PC-9 (cell line): Measurements from ENCODE around the gene PRPSAP2. TPM values are rescaled to one million over a fixed set of nuclear protein-coding genes. Genes with fewer than 3 reads are reported as not detected.
"Not testable (repeated sequence)": the region's sequence is repeated elsewhere in the genome, so short reads cannot be mapped to it uniquely, and the experiment has no call there.

Source experiments
- BruUV-seq: library from RNA; stranded (reverse); fragments of 400-500 nt; replicated peaks from 2 replicates; lab custom pipeline; 2021; lab: Mats Ljungman, UMichigan
- CTCF ChIA-PET: fragments of 300-600 bp; sonication (Branson Sonifier 250); formaldehyde crosslinking; loops from one replicate; lab custom pipeline; 2022; ENCODE audit warnings: antibody characterized with exemption; lab: Charles Lee
- POLR2A ChIA-PET: fragments of 300-600 bp; sonication (Branson Sonifier 250); formaldehyde crosslinking; loops from one replicate; lab custom pipeline; 2022; ENCODE audit warnings: antibody characterized with exemption; ENCODE audit not compliant: unreplicated experiment; lab: Charles Lee
- DNase-seq, 2 experiments: peaks; one replicate each; pipeline versions ENCODE4 v3.0.0 to v3.0.0-alpha.2; 2015 to 2022; ENCODE audit warnings: mixed read lengths in 1 of 2
- H2AFZ ChIP-seq: fragments of 200-600 bp; sonication (generic); 2 replicates; pipeline ENCODE4 v1.8.1; 2017; ENCODE audit warnings: antibody characterized with exemption
- H3F3A ChIP-seq: fragments of 200-600 bp; sonication (generic); 2 replicates; pipeline ENCODE4 v1.8.1; 2017; ENCODE audit warnings: antibody characterized with exemption, mild to moderate bottlenecking, low read depth; ENCODE audit not compliant: insufficient read depth
- H3K27ac ChIP-seq: fragments of 200-600 bp; sonication (generic); 2 replicates; pipeline ENCODE4 v1.6.1; 2016; ENCODE audit warnings: mixed run types
- H3K27me3 ChIP-seq: fragments of 200-600 bp; sonication (generic); 2 replicates; pipeline ENCODE4 v1.6.1; 2016; ENCODE audit warnings: low read depth, mixed run types; ENCODE audit not compliant: insufficient read depth
- H3K36me3 ChIP-seq: fragments of 200-600 bp; sonication (generic); 2 replicates; pipeline ENCODE4 v1.6.1; 2016; ENCODE audit warnings: low read depth, mixed run types
- H3K4me1 ChIP-seq: fragments of 200-600 bp; sonication (generic); replicated peaks from 2 replicates; pipeline ENCODE4 v1.6.1; 2016; ENCODE audit warnings: mixed run types; ENCODE audit not compliant: insufficient read depth
- H3K4me2 ChIP-seq: fragments of 200-600 bp; sonication (generic); 2 replicates; pipeline ENCODE4 v1.6.1; 2017; ENCODE audit warnings: mixed run types
- H3K4me3 ChIP-seq: fragments of 200-600 bp; sonication (generic); 2 replicates; pipeline ENCODE4 v1.6.1; 2016; ENCODE audit warnings: mixed run types
- H3K79me2 ChIP-seq: fragments of 200-600 bp; sonication (generic); 2 replicates; pipeline ENCODE4 v1.6.1; 2017; ENCODE audit warnings: low read depth, mixed run types
- H3K9me2 ChIP-seq: fragments of 200-600 bp; sonication (generic); 2 replicates; pipeline ENCODE4 v1.8.1; 2017; ENCODE audit warnings: mild to moderate bottlenecking; ENCODE audit not compliant: insufficient read depth
- H3K9me3 ChIP-seq: fragments of 200-600 bp; sonication (generic); 2 replicates; pipeline ENCODE4 v1.8.1; 2016; ENCODE audit warnings: low read depth; ENCODE audit not compliant: insufficient read depth
- H4K20me1 ChIP-seq: fragments of 200-600 bp; sonication (generic); 2 replicates; pipeline ENCODE4 v1.8.1; 2017; ENCODE audit not compliant: insufficient read depth
- EZH2 ChIP-seq: fragments of 200-600 bp; sonication (generic); IDR thresholded peaks from 2 replicates; pipeline ENCODE4 v1.8.0; 2017; ENCODE audit warnings: antibody characterized with exemption, low read depth
- intact Hi-C: fragments of 100-400 bp; cut with micrococcal nuclease; formaldehyde crosslinking; loops from one replicate; pipeline ENCODE4 v1.10.0; 2022; ENCODE audit not compliant: unreplicated experiment
- total RNA-seq: library from RNA; stranded (reverse); gene quantifications from 2 replicates; pipeline ENCODE4 v1.2.3, GENCODE V29; 2021
- TF ChIP-seq, protein P1 (sequence below): fragments of 200-600 bp; sonication (generic); conservative IDR thresholded peaks from 2 replicates; pipeline ENCODE4 v1.6.1; 2017; ENCODE audit warnings: mixed run types, antibody characterized with exemption, mild to moderate bottlenecking, moderate library complexity

Gene PRPSAP2
- total RNA-seq, 1 experiment from 2014 or later, result 50.0 TPM

DNA sequence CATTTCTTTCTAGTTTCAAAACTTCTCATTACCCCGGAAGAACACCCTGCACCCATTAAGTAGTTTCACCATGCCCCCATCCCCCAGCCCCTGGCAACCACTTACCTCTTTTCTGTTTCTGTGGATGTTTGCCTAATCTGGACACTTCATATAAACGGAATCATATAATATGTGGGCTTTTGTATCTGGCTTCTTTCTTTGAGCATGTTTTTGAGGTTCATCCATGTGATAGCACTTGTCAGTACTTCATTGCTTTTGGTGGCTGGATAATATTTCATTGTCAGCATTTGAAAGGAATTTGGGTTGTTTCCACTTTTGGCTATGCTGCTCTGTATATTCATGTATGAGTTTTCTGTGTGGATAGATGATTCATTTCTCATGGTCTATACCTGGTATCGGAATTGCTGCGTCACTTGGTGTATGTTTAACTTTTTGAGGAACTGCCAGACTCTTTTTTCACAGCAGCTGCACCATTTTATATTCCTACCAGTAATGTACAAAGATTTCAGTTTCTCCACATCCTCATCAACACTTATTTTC lies 64.1 kb downstream of the PRPSAP2 start:
- Histone ChIP-seq H3K9me3 (no peaks in the 10 kb centered on the region), H3K27ac (no peak overlapping the region)
- no TSS peak for BruUV-seq

DNA sequence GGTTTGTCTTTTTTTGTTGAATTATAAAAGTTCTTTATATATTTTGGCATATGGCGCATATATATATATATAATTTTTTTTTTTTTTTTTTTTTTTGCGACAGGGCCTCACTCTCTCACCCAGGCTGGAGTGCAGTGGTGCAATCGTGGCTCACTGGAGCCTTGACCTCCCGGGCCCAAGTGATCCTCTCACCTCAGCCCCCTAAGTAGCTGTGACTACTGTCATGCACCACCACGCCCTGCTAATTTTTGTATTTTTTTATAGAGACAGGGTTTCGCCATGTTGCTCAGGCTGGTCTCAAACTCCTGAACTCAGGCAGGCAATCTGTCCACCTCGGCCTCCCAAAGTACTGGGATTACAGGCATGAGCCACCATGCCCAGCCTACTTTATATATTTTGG lies 64.7 kb downstream of the PRPSAP2 start:
- DNase-seq, CTCF ChIA-PET, H3K4me2 ChIP-seq, H3F3A ChIP-seq, H2AFZ ChIP-seq, POLR2A ChIA-PET, H3K4me3 ChIP-seq, H4K20me1 ChIP-seq, H3K9me2 ChIP-seq, H3K27me3 ChIP-seq, H3K9me3 ChIP-seq, H3K27ac ChIP-seq, H3K79me2 ChIP-seq, BruUV-seq, intact Hi-C loops: not testable (repeated sequence)
- Histone ChIP-seq H3K36me3 (peaks cover 12% of the 10 kb centered on the region), H3K4me1 (peaks cover 15% of the 10 kb centered on the region)

More for the DNA sequence above, 64.1 kb downstream of the PRPSAP2 start:
- no peaks in the 10 kb centered on the region; the same call in 1 of the 2 replicates for H3K79me2 ChIP-seq
- no peak for DNase-seq
- H3K4me1 ChIP-seq, result peaks cover 15% of the 10 kb centered on the region
- no peak for TF ChIP-seq EZH2
- TF ChIP-seq, protein P1, sequence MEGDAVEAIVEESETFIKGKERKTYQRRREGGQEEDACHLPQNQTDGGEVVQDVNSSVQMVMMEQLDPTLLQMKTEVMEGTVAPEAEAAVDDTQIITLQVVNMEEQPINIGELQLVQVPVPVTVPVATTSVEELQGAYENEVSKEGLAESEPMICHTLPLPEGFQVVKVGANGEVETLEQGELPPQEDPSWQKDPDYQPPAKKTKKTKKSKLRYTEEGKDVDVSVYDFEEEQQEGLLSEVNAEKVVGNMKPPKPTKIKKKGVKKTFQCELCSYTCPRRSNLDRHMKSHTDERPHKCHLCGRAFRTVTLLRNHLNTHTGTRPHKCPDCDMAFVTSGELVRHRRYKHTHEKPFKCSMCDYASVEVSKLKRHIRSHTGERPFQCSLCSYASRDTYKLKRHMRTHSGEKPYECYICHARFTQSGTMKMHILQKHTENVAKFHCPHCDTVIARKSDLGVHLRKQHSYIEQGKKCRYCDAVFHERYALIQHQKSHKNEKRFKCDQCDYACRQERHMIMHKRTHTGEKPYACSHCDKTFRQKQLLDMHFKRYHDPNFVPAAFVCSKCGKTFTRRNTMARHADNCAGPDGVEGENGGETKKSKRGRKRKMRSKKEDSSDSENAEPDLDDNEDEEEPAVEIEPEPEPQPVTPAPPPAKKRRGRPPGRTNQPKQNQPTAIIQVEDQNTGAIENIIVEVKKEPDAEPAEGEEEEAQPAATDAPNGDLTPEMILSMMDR, result no peak
- peaks cover 3% of the 10 kb centered on the region; the same call in 1 of the 2 replicates for H4K20me1 ChIP-seq
- CTCF ChIA-PET, result no interaction called here
- POLR2A ChIA-PET, result no interaction called here
- no peak overlapping the region for H3K4me2 ChIP-seq
- no peak overlapping the region for H2AFZ ChIP-seq
- H3K4me3 ChIP-seq, result no peak overlapping the region
- no peaks in the 10 kb centered on the region for H3K9me2 ChIP-seq
- H3K27me3 ChIP-seq, result no peaks in the 10 kb centered on the region
- intact Hi-C loops, result no loop called here
- H3K36me3 ChIP-seq, result peaks cover 11% of the 10 kb centered on the region
- H3F3A ChIP-seq, result peaks cover 4% of the 10 kb centered on the region

DNA sequence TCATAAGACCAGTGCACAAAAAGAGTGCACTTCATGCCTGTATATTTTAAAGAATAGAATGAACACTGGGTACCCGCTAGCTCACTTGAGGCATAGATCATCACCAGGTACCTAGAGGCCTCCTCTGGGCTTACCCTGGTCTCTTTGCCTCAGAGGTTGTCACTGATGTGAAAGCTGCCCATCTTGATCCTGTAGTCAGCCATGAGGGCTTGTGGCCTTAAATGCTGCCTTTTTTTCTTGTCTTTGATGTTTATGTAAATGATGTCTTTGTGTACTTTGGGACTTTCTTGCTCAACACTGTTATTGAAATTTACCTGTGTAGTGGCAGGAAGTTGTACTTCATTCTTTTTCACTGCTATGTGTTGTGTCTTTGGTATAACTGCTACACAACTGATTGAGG lies 67.3 kb downstream of the PRPSAP2 start:
- Histone ChIP-seq H3K9me3 (no peaks in the 10 kb centered on the region), H3K27me3 (no peaks in the 10 kb centered on the region), H3K4me3 (no peak overlapping the region), H4K20me1 (peaks cover 3% of the 10 kb centered on the region; the same call in 1 of the 2 replicates), H3F3A (peaks cover 4% of the 10 kb centered on the region; the same call in 1 of the 2 replicates), H3K79me2 (no peaks in the 10 kb centered on the region; the same call in 1 of the 2 replicates), H3K4me2 (no peak overlapping the region), H3K9me2 (no peaks in the 10 kb centered on the region), H3K36me3 (peaks cover 20% of the 10 kb centered on the region), H2AFZ (no peak overlapping the region), H3K27ac (no peak overlapping the region), H3K4me1 (peaks cover 14% of the 10 kb centered on the region)
- no peak for DNase-seq
- TF ChIP-seq, protein P1, result no peak
- TF ChIP-seq EZH2, result no peak
- POLR2A ChIA-PET, result no interaction called here
- intact Hi-C loops, result no loop called here
- no TSS peak for BruUV-seq
- CTCF ChIA-PET, result no interaction called here
